LNCaP clone FGC (cell line): ENCODE results near the gene IQSEC1.
"Not testable (repeated sequence)": the region's sequence is repeated elsewhere in the genome, so short reads cannot be mapped to it uniquely, and the experiment has no call there.

Experiments
- DNase-seq: peaks from one replicate; pipeline ENCODE4 v3.0.0-alpha.2; 2011; ENCODE audit warnings: low read depth
- H3K4me3 ChIP-seq: 2 replicates; pipeline ENCODE4 v1.5.1; 2011; ENCODE audit warnings: mild to moderate bottlenecking, low read depth, low read length, control low read depth
- CTCF ChIP-seq: IDR thresholded peaks from 2 replicates; pipeline ENCODE4 v1.5.1; 2012; ENCODE audit warnings: mild to moderate bottlenecking; ENCODE audit not compliant: control insufficient read depth, insufficient read depth; ENCODE audit errors: extremely low read depth

Gene IQSEC1

DNA sequence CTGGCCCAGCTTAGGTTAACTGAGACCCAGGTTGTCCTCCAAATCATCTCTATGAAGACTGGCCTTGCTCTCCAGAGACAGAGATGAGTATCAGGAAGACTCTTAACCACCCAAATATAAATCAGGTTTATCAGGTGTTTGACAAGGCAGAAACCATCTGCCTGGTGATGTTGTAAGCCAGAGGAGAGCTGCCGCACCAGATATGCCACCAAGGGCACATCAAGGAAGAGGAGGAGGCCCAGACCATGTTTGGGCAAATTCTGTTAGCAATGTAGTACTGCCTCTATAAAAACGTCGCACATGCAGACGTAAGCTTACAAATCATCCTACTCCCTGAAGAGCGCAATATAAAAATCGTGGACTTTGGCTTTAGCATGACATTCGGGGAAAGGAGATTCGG, 210.8 kb downstream of the IQSEC1 start:
- no peak overlapping the region for H3K4me3 ChIP-seq
- no peak for TF ChIP-seq CTCF
- DNase-seq: no peak

DNA sequence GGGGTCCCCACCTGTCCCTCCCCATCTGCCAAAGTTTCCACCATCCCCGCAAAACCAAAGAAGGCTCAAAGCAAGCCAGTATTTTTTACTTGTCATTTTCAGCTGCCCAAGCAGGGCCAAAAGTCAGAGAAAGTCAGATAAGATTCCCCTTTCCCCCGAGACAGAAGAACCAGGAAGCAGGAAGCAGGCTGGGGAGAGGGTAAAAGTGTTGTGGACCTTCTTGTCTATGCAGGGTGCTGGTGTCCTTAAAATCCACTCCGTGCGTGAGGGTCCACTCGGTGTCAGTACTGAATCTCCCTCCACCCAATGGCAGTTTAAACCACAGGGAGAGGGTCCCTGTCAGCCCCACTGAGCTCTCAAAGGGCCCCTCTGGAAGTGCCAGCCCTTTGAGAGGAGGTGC, 211.6 kb downstream of the IQSEC1 start:
- no peak for TF ChIP-seq CTCF
- no peak for DNase-seq
- H3K4me3 ChIP-seq: no peak overlapping the region

GRCh38 chr3:12859840-12860239, 213.4 kb downstream of the IQSEC1 start:
- no peak for DNase-seq
- no peak overlapping the region for H3K4me3 ChIP-seq
- no peak for TF ChIP-seq CTCF

DNA sequence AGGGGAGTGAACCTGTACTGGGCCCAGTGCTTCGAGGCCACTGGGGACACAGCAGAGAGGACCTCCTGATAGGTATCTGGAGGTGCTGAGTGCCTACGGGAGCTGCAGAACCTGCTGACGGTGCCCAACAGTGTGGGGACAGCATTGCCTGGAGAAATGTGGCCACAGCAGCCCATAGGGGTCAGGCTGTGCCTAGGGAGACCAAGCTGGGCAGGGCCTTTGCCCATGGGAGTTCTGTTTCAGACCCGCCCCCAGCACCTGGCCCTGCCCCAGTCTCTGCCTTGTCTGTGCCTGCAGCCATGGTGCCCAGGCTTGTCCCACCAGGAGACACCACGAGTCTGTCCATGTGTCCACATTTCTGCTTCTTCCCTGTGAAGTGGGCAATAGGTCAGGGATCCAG, 216.6 kb downstream of the IQSEC1 start:
- DNase-seq: no peak
- H3K4me3 ChIP-seq: no peak overlapping the region
- no peak for TF ChIP-seq CTCF

GRCh38 chr3:12854565-12854964, 218.7 kb downstream of the IQSEC1 start:
- TF ChIP-seq CTCF: no peak
- no peak for DNase-seq
- no peak overlapping the region for H3K4me3 ChIP-seq

DNA sequence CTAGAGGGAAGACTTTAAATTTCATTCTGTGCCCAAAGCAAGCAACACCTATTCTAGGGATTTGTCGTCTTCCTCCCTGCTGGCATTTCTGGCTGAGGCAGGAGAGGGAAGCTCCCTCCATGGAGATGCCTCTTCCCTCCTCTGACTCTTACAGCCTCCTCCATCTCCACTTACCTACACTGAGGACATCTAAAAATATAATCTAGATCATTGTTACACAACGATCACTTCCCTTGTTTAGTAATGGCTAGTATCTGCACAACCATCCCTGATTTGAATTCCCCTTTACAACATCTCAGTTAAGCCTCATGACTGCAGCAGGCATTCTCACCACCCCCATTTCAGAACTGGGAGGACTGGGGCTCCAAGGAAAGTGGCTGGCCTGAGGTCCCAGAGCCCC, 219.4 kb downstream of the IQSEC1 start:
- not testable (repeated sequence) for DNase-seq

DNA sequence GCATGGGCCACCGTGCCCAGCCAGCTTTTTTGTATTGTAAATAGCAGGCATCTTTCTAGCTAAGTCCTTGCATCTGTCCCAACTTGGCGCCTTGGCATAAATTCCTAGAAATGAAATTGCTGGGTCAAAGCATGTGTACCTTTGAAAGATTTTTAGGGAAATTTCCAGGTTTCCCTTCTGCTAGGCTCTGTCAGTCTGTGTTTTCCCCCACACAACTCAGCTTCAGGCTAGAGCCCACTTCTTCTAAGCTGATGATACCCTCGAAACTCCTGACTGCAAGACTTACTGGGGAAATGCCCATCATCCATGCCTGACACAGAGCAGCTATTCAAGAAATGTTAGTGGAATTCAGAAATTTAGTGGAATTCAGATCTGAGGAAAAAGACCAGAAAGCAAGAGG, 221.0 kb downstream of the IQSEC1 start:
- no peak for DNase-seq
- TF ChIP-seq CTCF: no peak
- no peak overlapping the region for H3K4me3 ChIP-seq

More for the DNA sequence above, 219.4 kb downstream of the IQSEC1 start:
- not testable (repeated sequence) for H3K4me3 ChIP-seq
